ENCODE results near the gene MYO9A.

MYO9A gene, protein sequence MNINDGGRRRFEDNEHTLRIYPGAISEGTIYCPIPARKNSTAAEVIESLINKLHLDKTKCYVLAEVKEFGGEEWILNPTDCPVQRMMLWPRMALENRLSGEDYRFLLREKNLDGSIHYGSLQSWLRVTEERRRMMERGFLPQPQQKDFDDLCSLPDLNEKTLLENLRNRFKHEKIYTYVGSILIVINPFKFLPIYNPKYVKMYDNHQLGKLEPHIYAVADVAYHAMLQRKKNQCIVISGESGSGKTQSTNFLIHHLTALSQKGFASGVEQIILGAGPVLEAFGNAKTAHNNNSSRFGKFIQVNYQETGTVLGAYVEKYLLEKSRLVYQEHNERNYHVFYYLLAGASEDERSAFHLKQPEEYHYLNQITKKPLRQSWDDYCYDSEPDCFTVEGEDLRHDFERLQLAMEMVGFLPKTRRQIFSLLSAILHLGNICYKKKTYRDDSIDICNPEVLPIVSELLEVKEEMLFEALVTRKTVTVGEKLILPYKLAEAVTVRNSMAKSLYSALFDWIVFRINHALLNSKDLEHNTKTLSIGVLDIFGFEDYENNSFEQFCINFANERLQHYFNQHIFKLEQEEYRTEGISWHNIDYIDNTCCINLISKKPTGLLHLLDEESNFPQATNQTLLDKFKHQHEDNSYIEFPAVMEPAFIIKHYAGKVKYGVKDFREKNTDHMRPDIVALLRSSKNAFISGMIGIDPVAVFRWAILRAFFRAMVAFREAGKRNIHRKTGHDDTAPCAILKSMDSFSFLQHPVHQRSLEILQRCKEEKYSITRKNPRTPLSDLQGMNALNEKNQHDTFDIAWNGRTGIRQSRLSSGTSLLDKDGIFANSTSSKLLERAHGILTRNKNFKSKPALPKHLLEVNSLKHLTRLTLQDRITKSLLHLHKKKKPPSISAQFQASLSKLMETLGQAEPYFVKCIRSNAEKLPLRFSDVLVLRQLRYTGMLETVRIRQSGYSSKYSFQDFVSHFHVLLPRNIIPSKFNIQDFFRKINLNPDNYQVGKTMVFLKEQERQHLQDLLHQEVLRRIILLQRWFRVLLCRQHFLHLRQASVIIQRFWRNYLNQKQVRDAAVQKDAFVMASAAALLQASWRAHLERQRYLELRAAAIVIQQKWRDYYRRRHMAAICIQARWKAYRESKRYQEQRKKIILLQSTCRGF (N-terminal part only)

DNA sequence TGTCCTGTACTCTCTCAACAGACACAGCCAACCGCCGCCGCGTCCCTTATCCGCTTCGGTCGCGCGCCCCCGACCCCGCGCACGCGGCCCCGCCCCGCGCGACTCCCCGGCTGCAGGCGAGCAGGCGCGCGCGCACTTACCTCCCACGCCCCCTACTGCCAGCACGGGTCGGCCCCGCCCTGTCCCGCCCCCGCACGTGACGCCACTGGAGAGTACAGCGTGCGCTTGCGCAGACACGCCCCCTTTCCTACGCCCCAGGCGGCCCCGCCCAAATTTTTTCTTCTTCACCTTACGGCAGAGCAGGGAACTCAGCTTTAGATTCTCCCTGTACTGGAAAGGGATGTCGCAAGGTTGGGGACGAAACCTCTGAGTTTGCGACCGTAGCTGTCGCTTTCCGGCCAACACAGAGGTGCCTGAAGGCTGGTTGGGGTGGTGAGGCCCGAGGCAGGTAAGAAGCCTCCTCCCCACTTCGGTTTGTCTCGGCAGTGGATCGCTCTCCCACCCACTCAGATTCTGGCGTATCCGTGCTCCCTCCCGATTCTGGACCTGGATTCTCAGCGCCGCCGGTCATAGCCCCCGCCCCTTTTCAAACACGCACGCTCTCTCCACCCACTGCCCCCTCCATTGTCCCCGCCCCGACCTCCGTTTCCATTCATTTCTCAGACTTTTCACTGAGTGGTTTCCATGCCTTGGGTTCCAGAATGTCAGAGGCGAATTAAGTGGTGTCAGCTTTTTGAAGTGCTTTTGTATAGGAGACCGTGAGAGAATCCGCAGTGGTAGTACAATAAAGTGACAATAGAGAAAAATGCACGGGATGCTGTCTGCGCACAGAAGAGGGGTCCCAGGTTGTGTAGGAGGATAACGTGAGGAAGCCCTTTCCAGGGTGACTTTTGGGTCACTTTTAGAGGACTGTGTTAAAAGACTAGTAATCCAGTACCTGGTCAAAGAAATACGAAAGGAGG is at the start of gene MYO9A, which contains the start of gene SENP8:
MYO9A (minus strand) TSS at position 134 of the 962 bp plus-strand sequence. CDS start 71,587 bp downstream, outside the sequence.
SENP8 (plus strand) TSS at position 387 of the 962 bp plus-strand sequence. CDS start 21,221 bp downstream, outside the sequence.
- peak; percentile 90 for DNase-seq

DNA sequence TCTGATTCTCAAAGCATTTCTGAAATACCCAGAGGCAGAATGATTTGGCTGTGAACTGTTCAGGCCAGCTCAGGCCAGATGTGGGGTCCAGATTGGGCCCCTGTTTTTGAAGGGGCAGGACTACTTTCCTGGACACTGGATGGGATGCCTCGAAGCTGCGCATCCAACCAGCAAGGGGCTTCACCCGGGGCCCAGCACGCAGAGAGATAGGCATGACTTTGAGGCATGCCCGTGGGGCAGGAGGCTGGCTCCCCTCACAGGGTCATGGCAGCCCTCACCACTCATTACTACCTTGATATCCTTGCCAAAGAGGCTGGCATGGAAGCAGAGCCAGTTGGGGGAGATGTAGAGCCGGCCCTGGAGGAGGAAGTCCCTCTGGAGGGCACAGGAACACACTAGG is 49.5 kb upstream of the MYO9A start:
- no peak for DNase-seq

- no peak for DNase-seq
These were observed 48.9 kb upstream of the MYO9A start for GRCh38 chr15:72166716-72167417.

GRCh38 chr15:72163719-72164118 is 45.8 kb upstream of the MYO9A start:
- no peak for DNase-seq

DNA sequence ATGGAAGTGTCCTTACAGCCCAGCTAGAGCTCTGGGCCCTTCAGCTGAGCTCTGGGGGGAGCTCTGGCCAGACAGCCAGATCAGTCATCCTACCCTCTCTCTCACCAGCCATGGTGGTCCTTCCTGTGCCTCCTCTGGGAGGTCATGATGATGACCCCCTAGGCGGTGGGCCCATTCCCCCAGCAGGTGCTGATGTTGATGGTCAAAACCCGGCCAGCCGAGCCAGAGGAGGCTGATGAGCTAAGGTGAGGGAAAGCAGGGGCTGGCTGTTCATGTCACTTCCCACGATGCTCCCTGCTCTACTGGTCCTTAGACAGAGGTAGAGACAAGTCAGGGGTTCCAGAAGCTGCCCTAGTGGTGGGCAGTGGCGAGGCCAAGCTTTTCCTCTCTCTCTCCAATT is 44.6 kb upstream of the MYO9A start:
- no peak for DNase-seq

- no peak for DNase-seq
These were observed 43.6 kb upstream of the MYO9A start for GRCh38 chr15:72161361-72162132.

DNA sequence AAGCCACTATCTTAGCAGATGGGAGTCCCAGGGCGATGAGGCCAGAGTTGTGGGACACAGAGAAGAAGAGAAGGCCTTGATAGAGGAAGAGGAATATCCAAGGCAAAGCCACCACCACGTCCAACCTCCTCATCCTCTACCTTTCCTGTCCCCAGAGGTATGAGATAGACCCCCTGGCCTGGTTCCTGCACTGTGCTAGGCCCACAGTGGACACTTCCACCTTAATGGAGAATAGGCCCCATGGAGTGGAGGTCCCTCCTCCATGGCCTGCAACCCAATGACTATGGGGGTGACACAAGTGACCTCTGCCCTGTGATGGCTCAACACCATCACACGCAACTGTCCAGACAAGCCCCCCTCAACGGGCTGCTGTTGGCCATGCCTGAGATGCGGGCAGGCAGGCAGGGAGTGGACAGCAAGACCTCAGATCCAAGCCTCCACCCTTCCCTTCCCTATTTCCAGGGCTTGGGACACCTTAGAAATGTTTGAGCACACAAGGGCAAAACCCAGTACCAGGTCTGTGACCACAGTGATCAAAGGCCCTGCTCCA is 42.8 kb upstream of the MYO9A start:
- no peak for DNase-seq

DNA sequence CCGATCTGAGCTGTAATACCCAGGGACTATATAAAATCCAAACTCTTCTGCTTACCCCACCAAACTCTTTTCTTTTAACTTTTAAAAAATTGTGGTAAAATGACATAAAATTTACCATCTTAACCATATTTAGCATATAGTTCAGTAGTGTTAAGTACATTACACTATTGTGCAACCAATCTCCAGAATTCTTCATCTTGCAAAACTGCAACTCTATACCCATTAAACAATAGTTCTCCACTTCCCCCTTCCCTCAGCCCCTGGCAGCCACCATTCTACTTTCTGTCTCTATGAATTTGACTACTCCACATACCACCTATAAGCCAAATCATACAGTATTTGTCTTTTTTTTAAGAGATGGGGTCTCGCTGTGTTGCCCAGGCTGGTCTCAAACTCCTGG is 39.0 kb upstream of the MYO9A start:
- no peak for DNase-seq

DNA sequence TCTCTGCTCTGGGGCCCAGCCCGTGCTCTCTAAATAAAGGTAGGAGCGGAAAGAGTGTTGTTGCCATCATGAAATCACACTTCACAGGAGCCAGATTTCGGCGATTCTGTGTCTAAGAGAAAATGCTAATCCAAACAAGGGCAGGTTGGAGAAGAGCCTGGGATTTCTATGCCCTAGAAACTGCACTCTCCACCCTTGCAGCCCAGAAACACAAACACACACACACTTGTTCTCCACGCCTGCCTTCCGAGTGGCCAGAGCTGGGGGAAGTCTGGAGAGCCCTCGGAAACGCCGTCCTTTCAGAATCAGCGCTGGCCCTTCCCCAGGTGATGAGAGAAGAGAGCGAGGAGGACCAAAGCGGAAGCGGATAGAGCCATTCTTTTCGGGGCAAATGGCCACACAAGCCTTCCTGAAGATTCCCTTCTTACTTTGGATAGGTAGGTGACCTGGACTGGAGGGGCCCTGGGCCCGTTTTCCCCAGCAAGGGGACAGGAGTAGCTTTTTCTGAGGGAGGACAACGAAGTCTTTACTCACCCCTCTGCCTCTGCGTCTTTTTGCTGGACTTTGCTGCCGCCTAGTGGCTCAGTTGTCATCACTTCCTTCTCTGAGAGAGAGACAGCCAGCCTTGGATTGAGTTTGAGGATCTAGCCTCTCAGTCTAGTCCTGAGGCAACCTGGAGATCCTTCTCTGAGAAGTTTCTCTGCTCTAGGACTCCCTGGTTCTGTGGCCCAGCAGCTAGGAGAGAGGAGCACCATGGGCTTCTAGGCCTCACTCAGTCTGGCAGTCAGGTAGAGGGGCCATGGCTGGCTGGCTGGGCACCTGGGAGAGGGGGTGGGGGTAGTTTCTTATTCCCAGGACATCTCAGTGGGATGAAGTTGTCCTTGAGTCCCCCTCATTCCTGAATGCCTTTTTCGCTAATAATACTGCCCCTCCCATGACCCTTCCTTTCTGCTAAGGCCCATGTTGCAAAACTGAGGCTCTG is 38.0 kb upstream of the MYO9A start:
- peak; percentile 38 for DNase-seq

DNA sequence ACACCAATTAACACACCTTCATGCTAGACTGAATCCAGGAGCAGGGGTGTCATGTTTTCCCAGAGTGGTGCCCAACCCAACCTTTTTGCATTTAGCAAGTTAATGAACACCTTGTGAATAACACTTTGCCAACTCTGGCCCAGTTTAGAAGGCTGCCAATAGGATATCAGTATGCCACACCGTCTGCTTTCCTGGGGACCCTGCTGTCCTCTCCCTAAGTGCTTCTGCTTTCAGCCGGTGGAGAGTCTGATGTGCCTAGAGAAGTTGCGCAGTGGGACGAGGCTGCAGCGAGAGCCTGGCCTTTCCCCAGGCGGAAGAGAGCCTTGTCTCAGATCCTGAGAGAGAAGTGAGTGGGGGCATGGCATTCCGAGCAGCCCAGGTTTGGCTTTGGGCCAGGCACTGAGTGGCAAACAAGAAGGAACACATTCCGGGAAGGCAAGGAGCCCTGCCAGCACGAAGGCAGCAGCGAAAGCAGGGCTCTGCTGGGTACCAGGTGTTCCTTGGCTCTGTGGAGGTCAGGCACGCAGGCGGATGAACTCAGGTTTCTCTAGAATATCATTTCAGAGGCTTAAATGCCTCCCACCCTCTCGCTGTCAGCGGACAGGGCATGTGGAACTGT is 37.2 kb upstream of the MYO9A start:
- peak; percentile 9 for DNase-seq

DNA sequence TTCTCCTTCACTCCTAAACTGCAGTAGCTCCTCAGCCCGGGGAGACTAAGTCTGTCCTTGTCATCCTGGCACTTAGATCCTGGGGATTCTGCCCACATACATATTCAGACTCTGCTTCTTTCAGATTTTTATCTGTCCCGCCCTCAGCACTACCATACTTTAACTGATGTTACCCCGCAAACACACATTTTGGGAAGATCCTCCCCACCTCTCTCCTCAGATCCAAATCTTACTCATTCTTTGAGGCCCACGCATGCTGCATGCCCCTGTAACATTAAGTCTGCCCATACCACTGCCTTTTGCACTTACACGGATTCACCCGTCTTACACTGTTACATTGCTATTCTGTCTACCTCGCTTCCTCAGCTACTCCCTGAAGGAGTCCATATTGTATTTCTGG is 36.4 kb upstream of the MYO9A start:
- DNase-seq: no peak

GRCh38 chr15:72153269-72154000 is 35.5 kb upstream of the MYO9A start:
- peak; percentile 2 for DNase-seq

DNA sequence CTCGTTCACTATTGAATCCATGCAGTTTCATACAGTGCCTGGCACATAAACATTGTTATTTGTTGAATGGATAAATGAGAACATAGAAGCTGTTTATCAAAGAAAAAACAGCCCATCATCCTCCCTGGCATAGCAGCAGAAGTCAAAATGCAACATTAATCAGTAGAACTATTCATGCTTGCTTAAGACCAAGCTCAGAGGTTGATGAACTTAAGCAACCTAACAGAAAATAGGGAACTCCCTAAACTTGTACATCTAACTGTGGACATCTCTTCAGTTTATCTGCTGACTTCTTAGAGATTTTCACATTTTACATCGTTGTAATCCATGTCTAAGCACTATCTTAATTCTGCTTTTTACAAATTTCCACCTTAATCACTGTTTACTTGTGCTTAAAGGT is 29.5 kb upstream of the MYO9A start:
- no peak for DNase-seq

GRCh38 chr15:72146934-72147333 is 29.0 kb upstream of the MYO9A start:
- no peak for DNase-seq

- DNase-seq: no peak
These were observed 28.3 kb upstream of the MYO9A start for GRCh38 chr15:72146221-72146620.

- DNase-seq: no peak
These were observed 23.5 kb upstream of the MYO9A start for GRCh38 chr15:72141171-72142084.

DNA sequence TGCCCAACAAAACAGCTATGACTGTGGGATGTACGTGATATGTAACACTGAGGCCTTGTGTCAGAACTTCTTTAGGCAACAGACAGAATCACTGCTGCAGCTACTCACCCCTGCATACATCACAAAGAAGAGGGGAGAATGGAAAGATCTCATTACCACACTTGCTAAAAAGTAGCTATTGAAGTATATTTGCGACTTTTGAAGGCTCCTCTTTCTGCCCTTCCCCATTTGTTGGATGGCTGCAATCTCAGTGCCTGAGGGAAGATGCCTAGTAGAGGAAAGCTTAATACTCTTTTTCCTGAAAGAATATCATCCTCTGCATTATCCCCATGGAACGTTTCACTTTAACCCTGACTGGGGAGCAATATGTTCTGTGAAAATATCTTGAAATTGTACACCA is 22.1 kb upstream of the MYO9A start:
- DNase-seq: no peak
